Fibroblast of lung (primary cell): ENCODE data around the gene CYP4F11.

Source experiments
- EZH2 ChIP-seq: IDR thresholded peaks from 2 replicates; pipeline ENCODE4 v1.5.1; 2012; ENCODE audit warnings: low read length, control low read depth, mild to moderate bottlenecking; ENCODE audit errors: missing control alignments
- TF ChIP-seq, protein P1 (sequence below), 2 donors: IDR thresholded peaks in 1 of 2; conservative IDR thresholded peaks in 1 of 2; 1 replicate in 1 of 2; 2 replicates in 1 of 2; pipeline ENCODE4 v1.5.1; 2011 to 2012; ENCODE audit warnings: low read length in 2 of 2, control low read depth in 1 of 2, inconsistent platforms in 1 of 2, low read depth in 1 of 2, mild to moderate bottlenecking in 1 of 2

DNA sequence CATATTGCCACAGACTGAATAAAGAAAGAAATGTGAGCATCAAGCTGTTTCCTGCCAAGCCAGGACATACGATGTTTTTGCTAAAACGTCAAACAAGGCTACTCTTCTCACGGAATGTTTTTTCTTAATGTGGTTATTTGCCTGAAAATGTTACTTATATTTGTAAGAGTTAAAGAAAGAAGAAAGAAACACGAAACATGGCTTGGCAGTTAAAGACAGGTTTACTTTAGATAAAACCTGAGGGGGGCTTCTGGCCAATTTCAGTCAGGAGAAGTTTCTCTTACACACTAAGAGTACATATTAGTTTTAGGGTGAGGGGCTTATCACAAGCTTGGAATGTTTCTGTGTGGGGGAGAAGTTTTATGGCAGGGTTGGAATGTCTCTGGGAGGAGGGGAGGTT is 10.1 kb upstream of the CYP4F11 start:
- TF ChIP-seq, protein P1, sequence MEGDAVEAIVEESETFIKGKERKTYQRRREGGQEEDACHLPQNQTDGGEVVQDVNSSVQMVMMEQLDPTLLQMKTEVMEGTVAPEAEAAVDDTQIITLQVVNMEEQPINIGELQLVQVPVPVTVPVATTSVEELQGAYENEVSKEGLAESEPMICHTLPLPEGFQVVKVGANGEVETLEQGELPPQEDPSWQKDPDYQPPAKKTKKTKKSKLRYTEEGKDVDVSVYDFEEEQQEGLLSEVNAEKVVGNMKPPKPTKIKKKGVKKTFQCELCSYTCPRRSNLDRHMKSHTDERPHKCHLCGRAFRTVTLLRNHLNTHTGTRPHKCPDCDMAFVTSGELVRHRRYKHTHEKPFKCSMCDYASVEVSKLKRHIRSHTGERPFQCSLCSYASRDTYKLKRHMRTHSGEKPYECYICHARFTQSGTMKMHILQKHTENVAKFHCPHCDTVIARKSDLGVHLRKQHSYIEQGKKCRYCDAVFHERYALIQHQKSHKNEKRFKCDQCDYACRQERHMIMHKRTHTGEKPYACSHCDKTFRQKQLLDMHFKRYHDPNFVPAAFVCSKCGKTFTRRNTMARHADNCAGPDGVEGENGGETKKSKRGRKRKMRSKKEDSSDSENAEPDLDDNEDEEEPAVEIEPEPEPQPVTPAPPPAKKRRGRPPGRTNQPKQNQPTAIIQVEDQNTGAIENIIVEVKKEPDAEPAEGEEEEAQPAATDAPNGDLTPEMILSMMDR (conservative IDR thresholded peaks at IDR 0.05 in 1 of 2, IDR thresholded peaks at IDR 0.05 in 1 of 2; ENCODE audit: low read depth in 1 of 2, low read length in 2 of 2): no peak
- no peak for TF ChIP-seq EZH2
